Stimulated activated CD8-positive, alpha-beta memory T cell treated with anti-CD3 and anti-CD28 coated beads, Interleukin-12 subunit alpha, Interleukin-12 subunit beta, amount 100 ng/mL, for 24 hours (primary cell): ENCODE results near the gene ALPK3.

Experiments used
- DNase-seq: peaks from one replicate; pipeline ENCODE4 v3.0.0-alpha.2; 2020; ENCODE audit errors: extremely low read depth

The ALPK3 gene, protein sequence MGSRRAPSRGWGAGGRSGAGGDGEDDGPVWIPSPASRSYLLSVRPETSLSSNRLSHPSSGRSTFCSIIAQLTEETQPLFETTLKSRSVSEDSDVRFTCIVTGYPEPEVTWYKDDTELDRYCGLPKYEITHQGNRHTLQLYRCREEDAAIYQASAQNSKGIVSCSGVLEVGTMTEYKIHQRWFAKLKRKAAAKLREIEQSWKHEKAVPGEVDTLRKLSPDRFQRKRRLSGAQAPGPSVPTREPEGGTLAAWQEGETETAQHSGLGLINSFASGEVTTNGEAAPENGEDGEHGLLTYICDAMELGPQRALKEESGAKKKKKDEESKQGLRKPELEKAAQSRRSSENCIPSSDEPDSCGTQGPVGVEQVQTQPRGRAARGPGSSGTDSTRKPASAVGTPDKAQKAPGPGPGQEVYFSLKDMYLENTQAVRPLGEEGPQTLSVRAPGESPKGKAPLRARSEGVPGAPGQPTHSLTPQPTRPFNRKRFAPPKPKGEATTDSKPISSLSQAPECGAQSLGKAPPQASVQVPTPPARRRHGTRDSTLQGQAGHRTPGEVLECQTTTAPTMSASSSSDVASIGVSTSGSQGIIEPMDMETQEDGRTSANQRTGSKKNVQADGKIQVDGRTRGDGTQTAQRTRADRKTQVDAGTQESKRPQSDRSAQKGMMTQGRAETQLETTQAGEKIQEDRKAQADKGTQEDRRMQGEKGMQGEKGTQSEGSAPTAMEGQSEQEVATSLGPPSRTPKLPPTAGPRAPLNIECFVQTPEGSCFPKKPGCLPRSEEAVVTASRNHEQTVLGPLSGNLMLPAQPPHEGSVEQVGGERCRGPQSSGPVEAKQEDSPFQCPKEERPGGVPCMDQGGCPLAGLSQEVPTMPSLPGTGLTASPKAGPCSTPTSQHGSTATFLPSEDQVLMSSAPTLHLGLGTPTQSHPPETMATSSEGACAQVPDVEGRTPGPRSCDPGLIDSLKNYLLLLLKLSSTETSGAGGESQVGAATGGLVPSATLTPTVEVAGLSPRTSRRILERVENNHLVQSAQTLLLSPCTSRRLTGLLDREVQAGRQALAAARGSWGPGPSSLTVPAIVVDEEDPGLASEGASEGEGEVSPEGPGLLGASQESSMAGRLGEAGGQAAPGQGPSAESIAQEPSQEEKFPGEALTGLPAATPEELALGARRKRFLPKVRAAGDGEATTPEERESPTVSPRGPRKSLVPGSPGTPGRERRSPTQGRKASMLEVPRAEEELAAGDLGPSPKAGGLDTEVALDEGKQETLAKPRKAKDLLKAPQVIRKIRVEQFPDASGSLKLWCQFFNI (N-terminal part only)

GRCh38 chr15:84816694-84817465 lies at the start of gene ALPK3:
Gene ALPK3 (plus strand): TSS chr15:84817356. CDS start chr15:84817453, 97 bp downstream.
- DNase-seq: no peak

GRCh38 chr15:84772031-84772430 lies 45.1 kb upstream of the ALPK3 start:
- DNase-seq: no peak

GRCh38 chr15:84772467-84772866 lies 44.7 kb upstream of the ALPK3 start:
- no peak for DNase-seq

GRCh38 chr15:84773716-84774115 lies 43.4 kb upstream of the ALPK3 start:
- no peak for DNase-seq

DNA sequence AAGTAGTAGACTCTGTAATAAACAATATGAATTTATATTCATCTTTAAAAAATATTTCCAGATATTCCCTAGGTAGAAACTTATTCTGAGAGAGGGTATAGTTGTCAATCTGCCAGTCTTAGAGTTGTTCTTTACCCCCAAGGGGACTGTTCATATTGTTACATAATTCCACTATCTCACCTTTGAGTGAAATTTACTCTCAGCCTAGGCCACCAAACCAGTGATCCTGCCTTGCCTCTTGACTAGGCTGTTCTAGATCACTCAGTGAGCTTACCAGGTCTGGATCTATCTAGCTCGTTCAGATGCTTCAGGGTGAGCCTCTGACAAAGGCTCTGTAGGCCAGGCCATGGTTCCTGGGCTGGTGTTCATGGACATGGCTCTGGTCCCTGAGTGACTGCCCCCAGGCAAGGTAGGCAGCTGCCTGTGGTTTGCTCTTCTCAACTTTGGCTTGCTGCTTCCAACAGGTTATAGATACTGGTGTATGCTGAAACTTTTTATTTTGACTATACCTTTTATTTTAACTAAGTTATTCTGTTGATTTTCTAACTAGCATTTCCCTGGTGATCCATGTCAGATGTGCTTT lies 41.2 kb upstream of the ALPK3 start:
- DNase-seq: no peak

GRCh38 chr15:84778194-84778593 lies 39.0 kb upstream of the ALPK3 start:
- DNase-seq: no peak

DNA sequence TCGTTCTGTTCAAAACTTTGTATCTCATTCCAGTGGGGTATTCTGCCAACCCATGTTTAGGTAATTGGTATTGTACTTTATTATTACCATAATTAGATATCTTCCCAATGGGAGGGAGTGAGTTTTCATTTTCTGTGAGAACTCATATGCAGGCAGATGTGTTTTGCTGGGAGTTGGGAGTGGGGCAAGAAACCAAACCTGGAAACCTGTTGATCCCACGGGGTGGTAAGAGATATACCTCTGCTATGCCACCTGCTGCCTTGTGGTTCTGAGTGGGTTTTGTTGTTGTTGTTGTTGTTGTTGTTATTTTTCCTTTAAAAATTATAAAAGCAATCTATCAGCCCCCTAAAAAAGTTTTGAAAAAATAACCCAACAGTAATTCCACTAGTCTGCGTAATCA lies 36.7 kb upstream of the ALPK3 start:
- no peak for DNase-seq

GRCh38 chr15:84781495-84781894 lies 35.7 kb upstream of the ALPK3 start:
- DNase-seq: no peak

GRCh38 chr15:84782346-84782745 lies 34.8 kb upstream of the ALPK3 start:
- DNase-seq: no peak

- no peak for DNase-seq
Observed at GRCh38 chr15:84783493-84784251, 33.5 kb upstream of the ALPK3 start.

DNA sequence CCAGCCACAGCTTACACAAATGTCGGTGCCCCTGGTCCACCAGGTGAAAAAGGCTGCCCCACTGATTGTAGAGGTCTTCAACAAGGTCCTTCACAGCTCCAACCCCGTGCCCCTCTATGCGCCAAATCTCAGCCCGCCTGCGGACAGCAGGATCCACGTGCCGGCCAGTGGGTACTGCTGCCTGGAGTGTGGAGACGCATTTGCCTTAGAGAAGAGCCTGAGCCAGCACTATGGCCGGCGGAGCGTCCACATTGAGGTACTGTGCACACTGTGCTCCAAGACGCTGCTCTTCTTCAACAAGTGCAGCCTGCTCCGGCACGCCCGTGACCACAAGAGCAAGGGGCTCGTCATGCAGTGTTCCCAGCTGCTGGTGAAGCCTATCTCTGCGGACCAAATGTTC lies 32.9 kb upstream of the ALPK3 start:
- no peak for DNase-seq

DNA sequence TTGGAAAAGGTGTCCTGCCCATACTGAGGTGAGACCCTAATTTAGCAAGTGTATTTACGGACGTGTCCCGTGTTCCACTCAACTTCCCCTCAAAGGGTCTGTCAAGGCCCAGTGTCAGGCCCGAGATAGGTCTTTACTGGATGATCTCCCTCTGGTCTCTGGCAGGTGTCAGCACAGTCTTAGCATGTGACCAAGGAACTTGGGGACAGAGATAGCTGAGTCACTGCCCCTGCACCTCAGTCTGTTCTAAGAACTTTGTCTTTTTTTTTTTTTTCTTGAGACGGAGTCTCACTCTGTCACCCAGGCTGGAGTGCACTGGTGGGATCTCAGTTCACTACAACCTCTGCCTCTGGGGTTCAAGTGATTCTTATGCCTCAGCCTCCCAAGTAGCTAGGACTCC lies 32.1 kb upstream of the ALPK3 start:
- no peak for DNase-seq

GRCh38 chr15:84788500-84788899 lies 28.7 kb upstream of the ALPK3 start:
- no peak for DNase-seq

GRCh38 chr15:84789762-84790161 lies 27.4 kb upstream of the ALPK3 start:
- DNase-seq: no peak

- no peak for DNase-seq
Observed at GRCh38 chr15:84790676-84791075, 26.5 kb upstream of the ALPK3 start.

GRCh38 chr15:84791763-84792162 lies 25.4 kb upstream of the ALPK3 start:
- no peak for DNase-seq

DNA sequence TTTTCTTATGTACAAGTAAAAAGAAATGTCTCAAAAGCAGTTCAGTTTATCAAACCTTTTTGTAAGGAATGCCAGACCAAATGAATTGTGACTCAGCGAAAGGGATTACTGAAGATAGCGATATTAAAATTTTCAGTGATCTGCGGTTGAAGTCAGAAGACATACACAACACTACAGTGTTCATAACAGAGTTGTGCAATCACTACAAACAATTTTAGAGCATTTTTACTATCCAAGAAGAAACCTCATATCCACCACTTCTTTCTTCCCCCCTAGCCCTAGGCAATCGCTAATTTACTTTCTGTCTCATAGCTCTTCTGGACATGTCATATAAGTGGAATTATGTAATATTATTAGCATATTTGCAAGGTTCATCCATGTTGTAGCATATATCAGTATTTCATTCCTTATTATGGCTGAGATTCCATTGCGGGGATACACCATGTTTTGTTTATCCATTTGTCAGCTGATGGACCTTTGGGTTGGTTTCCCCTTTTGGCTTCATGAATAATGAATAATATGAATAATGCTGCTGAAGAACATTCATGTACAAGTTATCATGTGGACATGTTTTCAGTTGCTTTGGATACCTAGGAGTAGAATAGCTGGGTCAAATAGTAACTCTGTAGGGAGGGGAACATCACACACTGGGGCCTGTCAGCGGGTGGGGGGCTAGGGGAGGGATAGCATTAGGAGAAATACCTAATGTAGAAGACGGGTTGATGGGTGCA lies 23.6 kb upstream of the ALPK3 start:
- DNase-seq: no peak

- no peak for DNase-seq
Observed at GRCh38 chr15:84794162-84794547, 23.0 kb upstream of the ALPK3 start.

DNA sequence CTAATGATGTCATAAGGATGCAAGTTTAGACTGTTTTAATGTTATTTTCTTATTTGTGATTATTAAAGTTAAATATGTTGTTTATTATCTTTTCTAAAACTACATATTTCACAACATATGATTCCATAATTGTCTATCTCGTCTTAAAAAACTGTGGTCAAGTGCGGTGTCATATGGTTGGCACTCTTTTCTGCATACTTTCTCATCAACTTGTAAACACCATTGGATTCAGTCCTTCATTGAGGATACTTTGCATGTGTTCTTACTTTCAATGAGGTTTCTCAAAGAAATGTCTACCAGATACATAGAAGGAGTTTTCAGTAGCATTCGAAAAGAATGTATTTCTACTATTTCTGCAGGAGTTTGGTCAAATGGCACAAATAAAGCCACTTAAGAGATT lies 22.0 kb upstream of the ALPK3 start:
- DNase-seq: no peak
